GM19468 (cell line): Measurements from ENCODE around the gene IL4R.
"Not testable (repeated sequence)": the region's sequence is repeated elsewhere in the genome, so short reads cannot be mapped to it uniquely, and the experiment has no call there.

Source experiments
- ATAC-seq: cut with Tn5 transposase; IDR thresholded peaks from one replicate; pipeline ENCODE4 v1.9.1; 2021; ENCODE audit warnings: mild to moderate bottlenecking, moderate library complexity, moderate number of reproducible peaks; ENCODE audit not compliant: unreplicated experiment; ENCODE audit errors: extremely low read depth

IL4R gene

DNA sequence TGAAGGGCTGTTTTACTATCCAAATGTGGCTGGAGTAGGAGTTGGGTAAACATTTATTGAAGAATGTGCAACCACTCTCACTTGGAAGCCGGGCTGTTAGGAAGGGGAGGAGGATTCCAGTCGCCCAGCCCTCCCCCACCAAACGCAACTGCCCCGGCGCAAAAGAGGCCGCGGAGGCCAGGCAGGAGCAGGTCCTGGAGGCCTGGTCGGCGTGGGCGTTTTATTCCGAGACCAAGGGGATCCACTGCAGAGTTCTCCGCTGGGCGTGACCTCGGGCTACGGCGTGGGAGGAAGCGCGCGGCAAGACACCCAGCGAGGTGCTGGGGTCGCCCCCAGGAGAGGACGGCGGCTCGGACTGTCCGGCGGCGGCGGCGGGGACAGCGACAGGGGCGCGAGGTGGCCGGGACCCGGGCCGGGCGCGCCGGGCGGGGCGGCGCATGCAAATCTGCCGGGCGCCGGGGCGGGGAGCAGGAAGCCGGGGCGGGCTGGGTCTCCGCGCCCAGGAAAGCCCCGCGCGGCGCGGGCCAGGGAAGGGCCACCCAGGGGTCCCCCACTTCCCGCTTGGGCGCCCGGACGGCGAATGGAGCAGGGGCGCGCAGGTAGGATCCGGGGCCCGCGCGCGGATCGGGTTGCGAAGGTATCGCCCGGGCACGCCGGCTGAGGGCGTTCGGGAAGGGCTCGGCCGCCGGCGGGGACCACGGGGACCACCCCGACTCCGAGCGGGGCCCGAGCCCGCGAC is at the start of gene IL4R:
Gene IL4R (plus strand): TSS at position 553 of the 739 bp plus-strand sequence. CDS start 26,230 bp downstream, outside the sequence.
- ATAC-seq: peak; percentile 19

DNA sequence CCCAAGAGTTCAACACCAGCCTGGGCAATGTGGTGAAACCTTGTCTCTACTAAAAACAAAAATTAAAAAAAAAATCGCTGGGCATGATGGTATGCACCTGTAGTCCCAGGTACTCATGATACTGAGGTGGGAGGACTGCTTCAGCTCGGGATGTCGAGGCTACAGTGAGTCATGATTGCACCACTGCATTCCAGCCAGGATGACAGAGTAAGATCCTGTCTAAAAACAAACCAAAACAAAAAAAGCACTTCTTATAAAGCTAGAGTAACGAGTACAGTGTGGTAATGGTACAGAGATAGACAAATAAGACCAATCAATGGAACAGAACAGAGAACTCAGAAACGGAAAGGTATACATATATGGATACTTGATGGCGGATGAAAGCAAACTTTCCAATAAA is 49.6 kb upstream of the IL4R start:
- ATAC-seq: no peak

DNA sequence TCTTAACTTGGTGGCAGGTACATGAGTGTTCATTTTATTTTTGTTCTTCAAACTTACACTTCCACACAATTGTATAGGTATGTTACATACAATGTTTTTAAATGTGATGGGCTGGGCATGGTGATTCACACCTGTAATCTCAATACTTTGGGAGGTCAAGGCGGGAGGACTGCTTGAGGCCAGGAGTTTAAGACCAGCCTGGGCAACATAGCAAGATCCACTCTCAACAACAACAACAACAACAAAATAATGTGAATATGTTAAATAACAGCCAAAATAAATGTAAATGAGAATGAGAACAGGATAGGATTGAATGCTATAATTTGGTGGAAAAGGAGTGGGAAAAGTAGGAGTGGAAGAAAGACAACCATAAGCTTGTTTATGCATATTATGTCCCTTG is 47.8 kb upstream of the IL4R start:
- no peak for ATAC-seq

DNA sequence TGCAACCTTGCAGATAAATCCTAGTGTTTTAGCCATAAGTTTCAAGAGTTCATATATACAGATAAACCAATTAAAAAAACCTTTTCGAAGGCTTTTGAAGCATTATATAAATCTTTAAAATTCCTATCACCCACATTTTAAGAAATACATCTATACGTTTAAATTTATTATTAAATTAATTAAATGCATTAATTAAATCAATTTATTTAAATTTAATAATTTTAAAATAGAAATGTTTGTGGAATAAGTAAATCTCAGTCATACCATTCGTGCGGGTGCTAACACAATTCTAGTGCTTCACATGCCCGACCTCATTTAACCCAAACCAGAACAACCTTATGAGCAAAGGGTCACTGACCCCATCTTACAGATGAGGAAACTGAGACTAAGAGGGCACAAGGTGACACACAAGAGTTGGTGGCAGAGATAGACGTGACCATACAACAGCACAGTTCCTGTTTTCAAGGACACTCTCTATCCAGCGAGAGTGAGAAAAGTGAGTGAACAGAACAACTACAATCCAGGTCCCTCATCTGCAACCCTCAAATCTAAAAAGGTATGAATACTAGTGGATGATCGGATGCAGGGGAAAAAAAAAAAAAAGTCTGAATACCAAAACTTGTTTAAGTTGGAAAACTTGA is 46.6 kb upstream of the IL4R start:
- ATAC-seq: no peak

DNA sequence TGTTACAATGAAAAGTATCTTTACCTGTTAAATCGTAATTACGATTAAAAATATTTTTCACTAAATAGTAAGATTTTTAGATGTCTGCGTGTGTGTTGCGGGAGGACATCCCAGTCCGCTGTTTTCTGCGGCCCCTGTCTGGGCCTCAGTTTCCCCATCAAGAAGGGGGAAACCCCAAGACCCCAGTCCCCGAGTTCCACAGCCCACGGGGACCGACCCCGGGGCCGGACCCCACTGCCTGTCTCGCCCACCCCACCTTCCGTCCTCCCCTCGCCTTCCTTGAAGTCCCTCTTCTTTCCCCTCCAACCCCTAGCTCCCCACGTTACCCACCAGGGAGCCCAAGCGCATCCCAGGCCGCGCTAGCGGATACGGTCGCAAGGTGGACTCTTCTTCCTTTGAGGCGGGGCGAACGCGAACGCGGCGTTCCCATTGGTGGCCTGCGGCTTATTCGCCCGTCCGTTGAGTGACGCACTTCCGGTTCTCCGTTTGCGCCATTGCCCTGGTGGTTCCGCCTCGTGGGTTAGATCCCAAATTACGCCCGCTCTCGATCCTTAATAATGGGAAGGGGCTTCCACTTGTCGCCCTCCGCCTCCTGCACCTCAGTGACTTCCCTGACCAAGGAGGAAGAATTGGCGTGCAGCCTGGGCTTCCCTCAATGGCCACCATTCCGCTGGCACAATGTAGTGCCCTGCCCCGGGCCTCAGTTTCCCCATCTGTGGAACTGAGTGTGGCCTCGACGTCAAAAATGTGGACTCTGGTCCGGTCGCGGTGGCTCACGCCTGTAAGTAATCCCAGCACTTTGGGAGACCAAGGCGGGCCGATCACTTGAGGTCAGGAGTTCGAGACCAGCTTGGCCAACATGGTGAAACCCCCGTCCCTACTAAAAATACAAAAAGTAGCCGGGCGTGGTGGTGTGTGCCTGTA is 45.1 kb upstream of the IL4R start, which contains the start of gene NSMCE1:
Gene NSMCE1 (minus strand): TSS at position 397 of the 924 bp plus-strand sequence. CDS start 11,202 bp downstream, outside the sequence.
- peak; percentile 92 for ATAC-seq

DNA sequence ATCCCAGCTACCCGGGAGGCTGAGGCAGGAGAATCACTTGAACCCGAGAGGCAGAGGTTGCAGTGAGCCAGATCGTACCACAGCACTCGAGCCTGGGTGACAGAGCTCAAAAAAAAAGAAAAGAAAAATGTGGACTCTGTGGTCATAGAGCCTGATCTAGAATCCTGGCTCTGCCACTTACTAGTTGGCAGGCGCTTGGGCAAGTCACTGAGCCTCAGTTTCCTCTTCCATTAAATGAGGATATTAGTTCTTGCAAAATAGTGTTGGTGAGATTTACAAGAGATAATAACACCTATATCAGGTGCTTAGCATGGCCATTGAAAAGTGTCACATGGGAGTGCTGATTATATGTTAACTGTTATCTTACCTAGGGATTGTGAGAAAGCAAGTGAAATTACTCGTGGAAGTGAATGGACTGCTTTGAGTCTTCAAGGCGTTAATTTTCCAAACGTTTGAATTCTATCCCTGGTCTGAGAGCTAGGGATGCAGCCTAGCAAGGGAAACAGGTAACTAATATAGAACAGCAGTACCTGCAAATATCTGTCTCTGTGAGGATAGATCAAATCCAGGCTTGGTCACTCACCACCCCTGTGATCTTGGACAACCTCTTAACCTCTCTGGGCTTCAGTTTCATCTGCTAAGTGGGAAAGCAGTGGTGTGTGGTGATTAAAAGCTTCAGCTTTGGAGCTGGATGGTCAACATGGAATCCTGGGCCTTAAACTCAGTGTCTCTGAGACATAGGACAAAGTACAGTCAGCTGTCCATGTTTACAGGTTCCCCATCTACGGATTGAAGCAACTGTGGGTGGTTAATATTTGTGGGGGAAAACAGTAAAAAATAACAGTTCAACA is 44.2 kb upstream of the IL4R start:
- no peak for ATAC-seq

GRCh38 chr16:27270349-27270748 is 43.4 kb upstream of the IL4R start:
- no peak for ATAC-seq

- ATAC-seq: no peak
These were observed 41.7 kb upstream of the IL4R start for GRCh38 chr16:27272076-27272475.

DNA sequence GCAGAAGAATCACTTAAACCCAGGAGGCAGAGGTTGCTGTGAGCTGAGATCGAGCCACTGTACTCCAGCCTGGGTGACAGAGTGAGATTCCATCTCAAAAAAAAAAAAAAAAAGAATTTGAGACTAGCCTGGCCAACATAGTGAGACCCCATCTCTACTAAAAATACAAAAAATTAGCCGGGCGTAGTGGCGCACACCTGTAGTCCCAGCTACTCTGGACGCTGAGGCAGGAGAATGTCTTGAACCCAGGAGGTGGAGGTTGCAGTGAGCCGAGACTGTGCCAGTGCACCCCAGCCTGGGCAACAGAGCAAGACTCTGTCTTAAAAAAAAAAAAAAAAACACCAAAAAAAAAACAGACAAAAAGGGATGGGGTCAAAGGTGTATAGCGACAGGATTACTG is 41.1 kb upstream of the IL4R start:
- ATAC-seq: not testable (repeated sequence)

DNA sequence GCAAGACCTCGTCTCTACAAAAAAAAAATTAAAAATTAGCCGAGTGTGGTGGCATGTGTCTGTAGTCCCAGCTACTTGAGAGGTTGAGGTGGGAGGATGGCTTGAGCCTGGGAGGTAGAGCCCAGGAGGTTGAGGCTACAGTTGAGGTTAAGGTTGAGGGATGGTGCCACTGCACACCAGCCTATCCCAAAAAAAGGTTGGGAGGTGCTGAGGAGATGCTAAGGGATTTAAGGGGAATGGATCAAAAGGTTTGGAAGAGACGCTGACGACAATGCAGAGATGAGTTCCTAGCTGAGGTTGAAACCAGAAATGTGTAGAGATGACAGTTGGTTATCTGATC is 40.5 kb upstream of the IL4R start:
- no peak for ATAC-seq

GRCh38 chr16:27273670-27274423 is 39.9 kb upstream of the IL4R start:
- no peak for ATAC-seq

GRCh38 chr16:27274424-27274874 is 39.3 kb upstream of the IL4R start:
- ATAC-seq: not testable (repeated sequence)

GRCh38 chr16:27275394-27275793 is 38.4 kb upstream of the IL4R start:
- ATAC-seq: no peak

DNA sequence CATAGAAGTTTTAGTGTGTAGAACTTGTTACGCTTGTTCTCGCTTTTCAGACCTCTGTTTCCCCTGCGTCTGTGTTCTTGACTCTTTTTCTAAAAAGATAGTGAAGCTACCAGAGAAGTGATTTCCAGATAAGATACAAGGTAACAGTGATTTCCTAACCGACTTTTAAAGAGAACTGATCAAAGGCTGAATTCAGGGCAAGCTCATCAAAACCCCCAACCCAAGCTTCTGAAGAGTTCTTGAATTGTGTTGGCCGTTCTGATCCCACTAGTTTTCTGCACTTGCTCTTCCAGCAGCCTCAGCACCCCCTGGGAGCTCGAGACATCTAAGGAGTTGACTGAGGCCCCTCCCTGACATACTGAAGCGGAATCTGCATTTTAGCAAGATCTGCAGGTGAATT is 32.5 kb upstream of the IL4R start:
- ATAC-seq: no peak

- no peak for ATAC-seq
These were observed 28.7 kb upstream of the IL4R start for GRCh38 chr16:27284865-27285675.

DNA sequence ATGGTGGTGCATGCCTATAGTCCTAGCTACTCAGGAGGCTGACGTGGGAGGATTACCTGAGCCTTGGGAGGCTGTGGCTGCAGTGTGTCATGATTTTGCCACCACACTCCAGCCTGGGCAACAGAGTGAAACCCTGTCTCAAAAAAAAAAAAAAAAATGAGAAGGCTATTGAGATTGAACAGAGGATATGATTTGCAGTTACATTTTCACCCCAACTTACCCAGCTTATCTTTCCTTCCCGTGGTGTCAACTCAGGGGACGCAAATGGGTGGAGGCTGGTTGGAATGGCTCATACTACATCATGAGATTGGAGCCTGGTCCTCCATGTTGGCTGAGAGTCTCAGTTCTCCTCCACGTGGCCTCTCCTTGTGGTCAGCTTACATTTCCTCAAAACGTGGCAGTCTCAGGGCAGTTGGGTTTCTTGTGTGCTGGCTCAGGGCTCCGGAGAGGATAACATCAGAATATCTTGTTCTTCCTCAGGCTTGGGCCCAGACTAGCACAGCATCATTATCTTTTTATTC is 28.0 kb upstream of the IL4R start:
- no peak for ATAC-seq

- no peak for ATAC-seq
These were observed 27.3 kb upstream of the IL4R start for GRCh38 chr16:27286451-27286850.
